Upper lobe of left lung (tissue), 6 donors: ENCODE results near the gene MED1. TPM values are rescaled to one million over a fixed set of nuclear protein-coding genes. Genes with fewer than 3 reads are reported as not detected.

Experiments
- ATAC-seq, 2 donors: fragments of 200-7000 bp; cut with Tn5 transposase; one replicate each; pipeline ENCODE4 v1.9.1; 2022; ENCODE audit warnings: mild to moderate bottlenecking in 2 of 2, moderate library complexity in 2 of 2; ENCODE audit not compliant: low FRiP score in 2 of 2
- DNase-seq, 2 donors: peaks; one replicate each; pipeline ENCODE4 v3.0.0-alpha.2; 2019 to 2020
- H3K27ac ChIP-seq, 4 donors: fragments of 200-600 bp; sonication (generic); one replicate each; pipeline ENCODE4 v1.5.1; 2016 to 2019
- H3K27me3 ChIP-seq, 4 donors: fragments of 200-600 bp; sonication (generic); one replicate each; pipeline ENCODE4 v1.5.1; 2017 to 2019
- H3K36me3 ChIP-seq, 4 donors: fragments of 200-600 bp; sonication (generic); one replicate each; pipeline ENCODE4 v1.5.1; 2016 to 2019
- H3K4me1 ChIP-seq, 4 donors: fragments of 200-600 bp; sonication (generic); one replicate each; pipeline ENCODE4 v1.5.1; 2018 to 2019
- H3K4me3 ChIP-seq, 4 donors: fragments of 200-600 bp; sonication (generic); one replicate each; pipeline ENCODE4 v1.5.1; 2017 to 2019; ENCODE audit warnings: mild to moderate bottlenecking in 2 of 4, moderate library complexity in 1 of 4
- H3K9me3 ChIP-seq, 4 donors: fragments of 200-600 bp; sonication (generic); one replicate each; pipeline ENCODE4 v1.5.1; 2018 to 2019
- CTCF ChIP-seq, 6 experiments: fragments of 450-650 bp in 4 of 6; fragments of 200-600 bp in 2 of 6; sonication (generic) in 2 of 6; IDR thresholded peaks; one replicate each; pipeline ENCODE4 v1.5.1; 2016 to 2019; ENCODE audit warnings: antibody characterized with exemption in 6 of 6
- EP300 ChIP-seq, 4 donors: sonication (generic); formaldehyde crosslinking; IDR thresholded peaks; one replicate each; pipeline ENCODE4 v1.5.1; 2017; ENCODE audit warnings: antibody characterized with exemption in 4 of 4, control low read depth in 2 of 4
- POLR2A ChIP-seq, 4 donors: fragments of 450-650 bp; IDR thresholded peaks; one replicate each; pipeline ENCODE4 v1.5.1; 2016 to 2017; ENCODE audit warnings: antibody characterized with exemption in 4 of 4, mild to moderate bottlenecking in 2 of 4
- POLR2AphosphoS5 ChIP-seq, 2 donors: sonication (generic); formaldehyde crosslinking; IDR thresholded peaks; one replicate each; pipeline ENCODE4 v1.5.1; 2017; ENCODE audit warnings: antibody characterized with exemption in 2 of 2
- WGBS, 2 donors: methylation state at CpG; one replicate each; pipeline ENCODE4 v1.1.5; 2017 to 2018; 5-methylcytosine and 5-hydroxymethylcytosine counted together
- total RNA-seq, 6 donors: library from RNA; depleted of rRNA in 4 of 6; stranded (reverse); fragments of >200 nt in 4 of 6; gene quantifications; one replicate each; pipeline versions ENCODE4 v1.1.0 to v1.2.1, GENCODE V29; 2016 to 2021
- donor health status: DM: no; HTN: no; CAD: no; lungs with moderate emphysema.
- donor health status: DM: no; HTN: yes; CAD: no; lungs with severe emphysema.

MED1 gene
- total RNA-seq, 6 donors from 2014 or later = 12.8 to 33.1 (median 24.6) TPM

- DNase-seq (no peak), ATAC-seq (no peak)
- Histone ChIP-seq H3K36me3 (peaks cover 39 to 95% (median 76%) of the 10 kb centered on the region in 4 donors), H3K27ac (no peak overlapping the region), H3K9me3 (no peaks in the 10 kb centered on the region), H3K4me1 (no peaks in the 10 kb centered on the region), H3K4me3 (no peak overlapping the region), H3K27me3 (no peaks in the 10 kb centered on the region)
- TF ChIP-seq POLR2AphosphoS5 (IDR thresholded peaks at IDR 0.05) (no peak), POLR2A (IDR thresholded peaks at IDR 0.05) (no peak), EP300 (IDR thresholded peaks at IDR 0.05) (no peak), CTCF (IDR thresholded peaks at IDR 0.05) (no peak)
- 88 to 91% methylated on average over 1 of the region's 1 CpG for WGBS, 2 donors
These were observed 34.9 kb downstream of the MED1 start for GRCh38 chr17:39416141-39416540.

GRCh38 chr17:39410279-39410678, 40.8 kb downstream of the MED1 start:
- Histone ChIP-seq H3K9me3 (no peaks in the 10 kb centered on the region), H3K4me3 (no peak overlapping the region), H3K27me3 (no peaks in the 10 kb centered on the region), H3K36me3 (peaks cover 24 to 93% (median 70%) of the 10 kb centered on the region in 4 donors), H3K4me1 (no peaks in the 10 kb centered on the region), H3K27ac (no peak overlapping the region)
- WGBS, 2 donors = 95 to 97% methylated on average over 10 to 13 of the region's 13 CpGs
- DNase-seq (no peak), ATAC-seq (no peak)
- no peak for TF ChIP-seq EP300 (IDR thresholded peaks at IDR 0.05)
- no peak for TF ChIP-seq POLR2AphosphoS5 (IDR thresholded peaks at IDR 0.05)
- no peak for TF ChIP-seq POLR2A (IDR thresholded peaks at IDR 0.05)
- no peak for TF ChIP-seq CTCF (IDR thresholded peaks at IDR 0.05)

- no peak overlapping the region for H3K4me3 ChIP-seq
- H3K4me1 ChIP-seq = no peaks in the 10 kb centered on the region
- no peaks in the 10 kb centered on the region for H3K27me3 ChIP-seq
- H3K27ac ChIP-seq = no peak overlapping the region
- no peak for DNase-seq
- WGBS, 2 donors = 93 to 98% methylated on average over 2 of the region's 2 CpGs
- no peak for ATAC-seq
- no peak for TF ChIP-seq CTCF (IDR thresholded peaks at IDR 0.05)
- no peak for TF ChIP-seq EP300 (IDR thresholded peaks at IDR 0.05)
- TF ChIP-seq POLR2A (IDR thresholded peaks at IDR 0.05) = no peak
- no peak for TF ChIP-seq POLR2AphosphoS5 (IDR thresholded peaks at IDR 0.05)
- peaks cover 14 to 79% (median 59%) of the 10 kb centered on the region in 4 donors for H3K36me3 ChIP-seq
- H3K9me3 ChIP-seq = no peaks in the 10 kb centered on the region
These were observed 42.7 kb downstream of the MED1 start for GRCh38 chr17:39408360-39408759.

DNA sequence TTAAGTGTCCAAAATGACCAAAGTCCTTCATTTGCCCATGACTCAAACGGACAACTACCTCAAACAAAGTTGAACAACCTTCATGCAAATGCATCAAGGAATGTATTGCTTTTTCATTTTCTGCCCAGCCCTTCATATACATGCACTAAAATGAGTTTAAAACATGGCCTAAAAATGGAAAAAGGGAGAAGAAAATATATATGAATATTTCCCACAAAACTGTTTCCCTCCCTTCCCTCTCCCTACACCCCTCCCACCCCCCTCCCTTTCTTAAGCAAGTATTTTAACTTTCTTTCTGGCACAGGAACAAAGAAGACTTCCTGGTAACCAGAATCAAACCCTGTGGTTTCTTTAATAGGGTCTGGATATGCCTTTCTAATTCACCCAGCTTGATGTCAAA, 44.1 kb downstream of the MED1 start:
- H3K9me3 ChIP-seq = no peaks in the 10 kb centered on the region
- no peak for TF ChIP-seq EP300 (IDR thresholded peaks at IDR 0.05)
- no peak for TF ChIP-seq POLR2A (IDR thresholded peaks at IDR 0.05)
- TF ChIP-seq CTCF (IDR thresholded peaks at IDR 0.05) = no peak
- no peak for TF ChIP-seq POLR2AphosphoS5 (IDR thresholded peaks at IDR 0.05)
- ATAC-seq = no peak
- 76% methylated on average over 1 of the region's 1 CpG for WGBS, 2 donors
- DNase-seq = no peak
- H3K27me3 ChIP-seq = no peaks in the 10 kb centered on the region
- peaks cover 0 to 5% (median 4%) of the 10 kb centered on the region in 4 donors for H3K4me1 ChIP-seq
- H3K4me3 ChIP-seq = no peak overlapping the region
- H3K27ac ChIP-seq = no peak overlapping the region
- peaks cover 9 to 65% (median 48%) of the 10 kb centered on the region in 4 donors for H3K36me3 ChIP-seq

- Histone ChIP-seq H3K27me3 (no peaks in the 10 kb centered on the region), H3K4me1 (peaks cover 3 to 8% (median 6%) of the 10 kb centered on the region in 4 donors), H3K36me3 (peaks cover 6 to 50% (median 36%) of the 10 kb centered on the region in 4 donors), H3K27ac (no peak overlapping the region), H3K9me3 (no peaks in the 10 kb centered on the region), H3K4me3 (no peak overlapping the region)
- DNase-seq = no peak
- no peak for ATAC-seq
- 67 to 74% methylated on average over 1 of the region's 1 CpG for WGBS, 2 donors
- no peak for TF ChIP-seq POLR2A (IDR thresholded peaks at IDR 0.05)
These were observed 45.6 kb downstream of the MED1 start for GRCh38 chr17:39405436-39405835.
